K562 (cell line): ENCODE results near the gene CENPN. TPM values are rescaled to one million over a fixed set of nuclear protein-coding genes. Genes with fewer than 3 reads are reported as not detected.

Experiments used
- ADNP ChIP-seq: fragments of 200-800 bp; sonication (Bioruptor generic); IDR thresholded peaks from 2 replicates; pipeline ENCODE4 v1.6.1; 2016; ENCODE audit warnings: missing genetic modification characterization, missing compliant biosample characterization
- BHLHE40 ChIP-seq: IDR thresholded peaks from 2 replicates; pipeline ENCODE4 v1.6.1; 2011; ENCODE audit warnings: low read length, improper control_type of control experiment
- BRF2 ChIP-seq: IDR thresholded peaks from 3 replicates; pipeline ENCODE4 v1.6.1; 2011; ENCODE audit warnings: borderline replicate concordance, mild to moderate bottlenecking; ENCODE audit not compliant: insufficient read length, insufficient read depth
- CBFA2T2 ChIP-seq: fragments of 450-650 bp; conservative IDR thresholded peaks from 2 replicates; pipeline ENCODE4 v1.6.1; 2017; ENCODE audit warnings: mild to moderate bottlenecking
- CUX1 ChIP-seq: fragments of 200-800 bp; sonication (Bioruptor generic); IDR thresholded peaks from 2 replicates; pipeline ENCODE4 v1.6.1; 2016; ENCODE audit warnings: missing genetic modification characterization, missing compliant biosample characterization
- E2F6 ChIP-seq, 2 experiments: IDR thresholded peaks; 2 replicates each; pipeline ENCODE4 v1.6.1; 2011; ENCODE audit warnings: borderline replicate concordance in 1 of 2, control low read depth in 1 of 2, low read depth in 1 of 2, low read length in 1 of 2, mild to moderate bottlenecking in 1 of 2, mixed read lengths in 1 of 2, moderate library complexity in 1 of 2; ENCODE audit not compliant: insufficient read depth in 1 of 2, insufficient read length in 1 of 2, poor library complexity in 1 of 2, severe bottlenecking in 1 of 2; ENCODE audit errors: extremely low read depth in 1 of 2
- ERF ChIP-seq: fragments of 450-650 bp; formaldehyde crosslinking; IDR thresholded peaks from 2 replicates; pipeline ENCODE4 v1.4.0; 2020; ENCODE audit warnings: mild to moderate bottlenecking, mixed read lengths
- FOXJ2 ChIP-seq: fragments of 200-800 bp; sonication (Bioruptor generic); IDR thresholded peaks from 2 replicates; pipeline ENCODE4 v1.6.1; 2016; ENCODE audit warnings: missing genetic modification characterization, missing compliant biosample characterization
- FOXJ3 ChIP-seq: sonication (generic); formaldehyde crosslinking; IDR thresholded peaks from 2 replicates; pipeline ENCODE4 v1.4.0; 2020; ENCODE audit warnings: mild to moderate bottlenecking, missing genetic modification reagents
- IFI16 ChIP-seq: fragments of 250-450 bp; sonication (Bioruptor Pico); IDR thresholded peaks from 2 replicates; pipeline ENCODE4 v2.1.2; 2022; ENCODE audit warnings: mild to moderate bottlenecking, inconsistent platforms
- L3MBTL2 ChIP-seq: fragments of 450-650 bp; IDR thresholded peaks from 2 replicates; pipeline ENCODE4 v1.6.1; 2016; ENCODE audit warnings: mild to moderate bottlenecking, moderate library complexity
- MLX ChIP-seq, 2 experiments: fragments of 450-650 bp in 1 of 2; sonication (generic) in 1 of 2; formaldehyde crosslinking; conservative IDR thresholded peaks; 2 replicates each; pipeline versions ENCODE4 v1.4.0 to v1.8.1; 2020 to 2022; ENCODE audit warnings: mild to moderate bottlenecking in 1 of 2, missing genetic modification reagents in 1 of 2
- RBM14 ChIP-seq: fragments of 200-400 bp; formaldehyde crosslinking; IDR thresholded peaks from 2 replicates; pipeline ENCODE4 v1.6.1; 2018; ENCODE audit warnings: low read depth, mild to moderate bottlenecking, low read length, moderate library complexity, borderline replicate concordance; ENCODE audit not compliant: insufficient read depth
- SFPQ ChIP-seq: fragments of 200-400 bp; formaldehyde crosslinking; IDR thresholded peaks from 2 replicates; pipeline ENCODE4 v1.6.1; 2017; ENCODE audit warnings: mild to moderate bottlenecking, low read depth, low read length, moderate library complexity
- TGIF2 ChIP-seq: sonication (generic); formaldehyde crosslinking; IDR thresholded peaks from 2 replicates; pipeline ENCODE4 v1.8.1; 2022; ENCODE audit warnings: mild to moderate bottlenecking, missing genetic modification reagents, moderate library complexity
- ZNF253 ChIP-seq: fragments of 250-450 bp; sonication (Bioruptor Pico); conservative IDR thresholded peaks from 2 replicates; pipeline ENCODE4 v1.6.1; 2021; ENCODE audit warnings: mild to moderate bottlenecking
- ZNF311 ChIP-seq: fragments of 250-450 bp; sonication (Bioruptor Pico); IDR thresholded peaks from 2 replicates; pipeline ENCODE4 v1.4.0; 2020; ENCODE audit warnings: mild to moderate bottlenecking, moderate library complexity
- ZNF384 ChIP-seq: IDR thresholded peaks from 2 replicates; pipeline ENCODE4 v1.6.1; 2012; ENCODE audit warnings: low read depth, low read length, improper control_type of control experiment
- polyA plus RNA-seq, 8 experiments: library from polyadenylated mRNA; depleted of rRNA in 4 of 8; stranded (reverse) in 5 of 8; unstranded in 3 of 8; fragments of >200 nt; fragmentation: Nextera tagmentation in 2 of 8; fragmentation: Illumina TruSeq in 1 of 8; extraction: Ambion mirVana in 2 of 8; extraction: Trizol in 1 of 8; gene quantifications; 2 replicates each; pipeline versions ENCODE4 v1.2.1 to v1.2.3, GENCODE V29; 2011 to 2014; ENCODE audit warnings: inconsistent platforms in 1 of 8, missing spikeins in 1 of 8
- total RNA-seq, 7 experiments: library from RNA; depleted of rRNA in 6 of 7; stranded (reverse); fragments of >200 nt in 6 of 7; fragmentation: Illumina TruSeq in 2 of 7; extraction: Trizol in 2 of 7; gene quantifications; 2 replicates each; pipeline versions ENCODE4 v1.2.1 to v1.2.3, GENCODE V29; 2011 to 2021; ENCODE audit warnings: low replicate concordance in 1 of 7

The CENPN gene
- total and polyA plus RNA-seq, 9 of the 15 experiments (the other 6 are each of a cell fraction or from before 2014, with no cell fraction given) = 92.3 to 384 (median 140) TPM

- TF ChIP-seq E2F6 (IDR thresholded peaks at IDR 0.05; ENCODE audit: borderline replicate concordance in 1 of 2, extremely low read depth in 1 of 2, insufficient read depth in 1 of 2, insufficient read length in 1 of 2, low read depth in 1 of 2, low read length in 1 of 2, poor library complexity in 1 of 2, severe bottlenecking in 1 of 2) = no peak
- TF ChIP-seq ERF = no peak
- TF ChIP-seq ZNF384 = no peak
- no peak for TF ChIP-seq IFI16
- no peak for TF ChIP-seq BRF2
- TF ChIP-seq FOXJ2 = no peak
- no peak for TF ChIP-seq SFPQ
- TF ChIP-seq ADNP = no peak
- no peak for TF ChIP-seq L3MBTL2
- TF ChIP-seq TGIF2 = no peak
- TF ChIP-seq CUX1 (CRISPR knock-in tag) = no peak
- TF ChIP-seq MLX (CRISPR knock-in tag; conservative IDR thresholded peaks at IDR 0.05) = no peak
- peak; percentile 63 for TF ChIP-seq CBFA2T2
- TF ChIP-seq ZNF253 = no peak
- TF ChIP-seq BHLHE40 = 0 out of 2 replicates have a peak, but pooled peaks have one; percentile 32
- TF ChIP-seq FOXJ3 (CRISPR knock-in tag) = no peak
- TF ChIP-seq RBM14 = no peak
- TF ChIP-seq ZNF311 (CRISPR knock-in tag) = no peak
Observed at GRCh38 chr16:80993307-80993706, 13.7 kb upstream of the CENPN start (continued).
